NCI-H524 treated with DMSO at 0.1 percent for 48 hours (cell line): ENCODE results near the gene ASF1B.

ENCODE experiments used
- DNase-seq: peaks from one replicate; lab custom pipeline; 2025; lab: John Stamatoyannopoulos, UW

ASF1B gene

DNA sequence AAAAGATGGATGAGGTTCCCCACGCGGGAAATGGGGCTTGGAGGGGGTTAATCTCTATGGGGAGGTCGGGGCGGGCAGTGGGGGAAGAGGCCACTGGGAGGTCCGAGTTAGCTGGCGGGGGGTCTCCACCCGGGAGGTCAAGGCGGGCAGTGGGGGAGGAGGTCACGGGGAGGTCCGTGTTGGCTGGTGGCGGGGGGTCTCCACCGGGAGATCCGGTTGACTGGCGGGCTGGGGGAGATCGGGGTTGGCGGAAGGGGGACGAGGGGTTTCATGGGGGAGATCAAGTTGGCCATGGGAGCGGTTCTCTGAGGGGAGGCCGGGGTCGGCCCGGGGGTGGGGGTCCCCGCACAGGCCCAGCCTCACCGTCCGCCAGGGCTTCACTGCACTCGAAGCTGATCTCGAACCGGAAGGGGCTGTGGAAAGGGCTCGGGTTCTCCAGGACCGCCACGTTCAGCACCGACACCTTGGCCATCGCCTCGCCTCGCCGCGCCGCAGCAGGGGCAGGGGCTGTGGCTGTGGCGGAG lies 342 bp downstream of the ASF1B start:
- DNase-seq: no peak

DNA sequence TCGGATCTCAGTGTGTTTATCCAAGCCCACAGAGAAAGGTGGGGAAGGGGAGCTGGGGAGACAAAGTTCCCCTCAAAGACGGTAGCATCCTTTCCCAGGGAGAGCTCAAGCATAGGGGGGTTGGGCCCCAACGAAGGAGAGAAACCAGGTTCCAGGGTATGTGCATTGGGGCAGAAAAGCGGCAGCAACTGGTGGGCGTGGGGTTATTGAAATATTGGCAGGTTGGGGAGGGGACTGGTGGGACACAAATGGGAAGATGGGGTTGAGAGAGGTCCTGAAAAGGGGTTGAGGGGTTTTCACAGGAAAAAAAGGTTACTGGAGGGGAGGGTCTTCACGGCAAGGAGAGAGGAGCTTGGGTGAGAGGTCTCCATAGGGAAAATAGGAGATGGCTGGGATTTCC lies 1.0 kb downstream of the ASF1B start:
- no peak for DNase-seq

GRCh38 chr19:14127929-14128509 lies 8.4 kb downstream of the ASF1B start:
- DNase-seq: no peak

DNA sequence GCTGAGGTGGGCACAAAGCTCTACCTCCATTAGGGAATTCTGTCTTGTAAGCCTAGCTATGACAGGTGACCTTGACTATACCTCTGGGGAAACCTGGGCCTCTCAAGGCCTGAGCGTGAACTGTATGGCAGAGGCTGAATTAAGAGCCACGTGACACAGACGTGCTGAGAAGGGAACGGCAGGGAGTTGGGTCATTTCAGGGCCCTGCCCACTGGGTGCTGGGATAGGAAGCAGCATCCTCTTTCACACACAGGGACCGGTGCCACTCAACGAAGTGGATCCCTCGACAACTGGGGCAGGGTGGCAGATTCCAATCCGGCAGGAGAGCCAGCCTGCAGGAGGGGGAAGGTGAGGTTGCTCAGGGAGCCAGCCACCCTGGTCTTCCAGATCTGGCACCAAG lies 9.2 kb downstream of the ASF1B start:
- no peak for DNase-seq

DNA sequence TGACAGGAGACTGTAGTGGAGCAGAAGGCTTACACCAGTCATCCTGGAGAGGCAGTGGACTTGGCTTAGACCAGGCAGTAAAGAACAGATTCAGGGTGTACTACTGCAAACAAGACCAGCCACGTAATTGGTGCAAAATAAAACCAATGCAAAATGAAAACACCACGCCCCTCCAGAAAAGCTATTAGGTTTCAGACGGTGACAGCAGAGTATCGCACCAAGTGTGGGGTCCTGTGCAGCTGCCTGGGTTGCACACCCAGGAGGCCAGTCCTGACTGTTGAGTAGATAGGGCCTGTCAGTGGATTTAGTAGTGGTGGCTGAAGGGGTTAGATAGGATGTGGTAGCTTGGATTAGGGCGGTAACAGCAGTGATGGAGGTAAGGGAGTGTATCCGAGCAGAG lies 13.5 kb downstream of the ASF1B start:
- no peak for DNase-seq

DNA sequence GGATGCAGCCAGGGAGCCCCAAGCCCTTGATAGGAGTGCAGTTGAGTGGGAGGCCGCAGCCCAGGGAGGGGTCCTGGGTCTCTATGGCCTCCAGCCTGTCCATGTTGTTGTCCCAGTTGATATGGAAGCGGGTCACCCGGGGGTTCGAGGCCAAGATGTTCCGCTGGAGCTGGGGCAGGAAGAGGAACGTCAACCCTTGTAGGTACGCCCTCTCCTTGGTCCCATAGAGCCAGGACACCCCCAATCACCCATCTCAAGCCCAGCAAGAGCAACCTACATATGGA lies 15.9 kb downstream of the ASF1B start:
- DNase-seq: no peak

DNA sequence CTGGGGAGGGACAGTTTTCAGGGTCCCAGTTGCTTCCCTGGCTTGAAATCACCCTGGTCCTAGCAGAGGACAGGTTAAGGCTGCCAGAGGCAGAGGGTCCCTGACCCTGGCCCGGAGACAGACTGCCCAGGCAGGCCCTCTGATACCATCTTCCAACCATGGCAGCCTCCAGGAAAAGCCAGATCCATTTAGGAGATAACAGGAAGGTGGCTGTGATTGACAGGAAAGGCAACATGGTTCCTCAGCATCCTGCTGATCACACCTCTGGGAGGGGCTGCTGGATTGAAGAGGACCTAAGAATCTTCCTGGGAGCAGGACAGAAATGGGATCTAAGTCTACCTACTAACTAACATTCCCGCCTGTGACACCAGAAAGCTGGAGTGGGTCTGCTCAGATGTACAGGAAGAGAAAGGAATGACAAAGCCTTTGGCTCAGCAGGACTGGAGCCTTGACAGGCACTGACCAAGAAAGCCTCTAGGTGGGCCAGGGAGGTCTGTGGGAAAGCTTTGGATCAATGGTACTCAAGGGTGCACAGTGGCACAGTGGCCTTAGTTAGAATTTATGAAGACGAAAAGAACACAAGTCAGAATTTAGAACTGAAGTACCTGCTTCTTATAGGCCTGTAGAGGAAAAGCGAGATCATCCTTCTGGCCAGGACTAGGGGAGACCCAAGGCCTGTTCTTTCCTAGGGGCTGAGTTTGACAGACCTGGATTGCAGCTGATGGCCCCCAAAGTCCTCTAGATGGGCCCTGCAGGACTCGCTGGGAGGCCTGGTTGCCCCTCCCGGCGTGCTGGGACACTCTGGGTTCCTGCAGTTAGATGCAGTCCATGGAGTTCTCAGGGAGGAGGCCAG lies 16.5 kb downstream of the ASF1B start:
- no peak for DNase-seq

DNA sequence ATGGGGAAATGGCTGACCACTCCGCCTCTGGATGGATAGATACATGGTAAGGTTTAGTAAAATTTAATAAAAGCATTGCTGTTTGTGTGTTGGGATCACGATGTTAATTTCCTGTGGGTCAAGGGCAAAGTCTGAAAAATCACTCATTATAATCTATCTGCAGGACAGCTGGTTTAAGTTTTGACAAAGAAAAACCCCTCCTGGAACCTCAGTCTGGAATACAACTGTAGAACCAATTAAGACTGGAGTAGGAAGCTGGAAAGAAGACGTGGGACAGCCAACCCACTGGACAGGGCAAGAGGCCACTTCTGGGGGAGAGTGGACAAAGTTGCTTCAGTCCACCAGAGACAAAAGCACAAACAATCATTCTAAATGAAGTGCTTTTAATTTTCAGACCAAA lies 17.2 kb downstream of the ASF1B start:
- DNase-seq: no peak

DNA sequence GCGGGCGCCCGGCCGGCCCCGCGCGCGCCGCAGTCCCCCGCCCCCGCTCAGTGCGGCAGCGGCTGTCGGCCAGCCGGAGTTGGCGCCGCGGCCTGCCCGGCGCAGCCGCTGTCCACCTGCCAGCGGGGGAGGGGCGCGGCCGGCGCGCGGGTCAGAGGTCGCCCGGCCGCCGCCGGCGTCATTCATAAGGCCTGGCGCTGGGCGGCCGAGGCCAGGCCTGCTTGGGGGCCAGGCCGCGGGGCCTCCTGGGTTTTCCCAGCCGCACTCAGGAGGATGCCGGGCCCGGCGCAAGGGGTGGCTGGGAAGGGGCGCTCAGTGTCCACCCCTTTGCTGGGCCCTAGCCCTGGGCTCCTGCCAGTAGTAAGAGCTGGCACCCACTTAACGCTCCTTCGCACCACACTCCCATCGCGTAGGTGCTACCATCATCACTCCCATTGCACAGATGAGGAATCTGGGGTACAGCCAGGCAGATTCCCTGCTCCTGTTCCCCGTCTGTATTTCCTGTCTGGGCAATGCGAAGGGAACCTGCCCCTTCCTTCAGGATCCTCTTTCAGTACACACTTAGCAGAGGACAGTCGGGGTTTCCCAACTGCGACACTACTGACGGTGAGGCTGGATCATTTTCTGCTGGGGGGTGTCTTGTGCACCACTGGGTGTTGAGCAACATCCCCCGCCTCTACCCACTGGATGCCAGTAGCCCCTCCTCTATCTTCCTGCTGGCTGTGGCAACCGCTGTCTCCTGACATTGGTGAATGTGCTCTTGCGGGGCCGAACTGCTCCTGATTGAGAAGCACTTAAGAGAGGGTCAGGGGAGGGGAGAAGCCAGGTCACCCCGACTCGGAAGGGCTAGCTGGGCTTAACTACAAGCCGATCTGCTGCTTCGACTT lies 18.0 kb downstream of the ASF1B start:
- DNase-seq: no peak

- peak; percentile 94 for DNase-seq
Observed at GRCh38 chr19:14117668-14118164, 18.7 kb downstream of the ASF1B start, which contains the start of gene PRKACA. TSS of gene PRKACA (minus strand) at chr19:14117762. CDS start at chr19:14117547, 215 bp downstream.

DNA sequence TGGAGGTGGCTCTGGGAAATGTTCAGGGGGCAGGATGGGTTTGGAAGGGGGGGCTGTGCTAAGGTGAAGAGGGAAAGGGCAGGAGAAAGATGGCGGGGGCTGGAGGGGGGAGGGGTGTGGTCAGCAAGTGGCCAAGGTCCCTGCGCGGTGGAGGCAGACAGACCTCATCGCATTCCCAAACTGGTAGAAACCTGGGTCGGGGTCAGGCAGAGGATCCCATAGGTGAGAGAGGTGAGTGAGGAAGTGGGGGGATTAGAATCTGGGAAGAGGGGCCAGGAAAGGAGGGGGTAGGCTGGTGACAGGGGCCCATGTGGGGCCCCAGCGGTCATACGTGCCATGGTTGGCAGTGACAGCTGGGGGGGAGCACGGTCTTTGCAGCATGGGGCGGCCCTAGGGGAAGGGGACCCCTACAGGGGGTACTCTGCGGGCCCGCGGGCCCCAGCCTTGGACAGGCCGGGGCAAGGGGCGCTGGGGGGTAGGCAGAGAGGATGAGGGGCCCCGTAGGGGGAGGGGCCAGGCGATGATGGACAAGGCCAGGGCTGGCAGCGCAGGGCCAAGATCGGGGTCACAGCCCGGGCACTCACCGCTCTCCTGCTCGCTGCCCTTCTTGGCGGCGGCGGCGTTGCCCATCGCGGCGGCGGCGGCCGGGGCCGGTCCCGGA lies 19.3 kb downstream of the ASF1B start:
- DNase-seq: no peak

DNA sequence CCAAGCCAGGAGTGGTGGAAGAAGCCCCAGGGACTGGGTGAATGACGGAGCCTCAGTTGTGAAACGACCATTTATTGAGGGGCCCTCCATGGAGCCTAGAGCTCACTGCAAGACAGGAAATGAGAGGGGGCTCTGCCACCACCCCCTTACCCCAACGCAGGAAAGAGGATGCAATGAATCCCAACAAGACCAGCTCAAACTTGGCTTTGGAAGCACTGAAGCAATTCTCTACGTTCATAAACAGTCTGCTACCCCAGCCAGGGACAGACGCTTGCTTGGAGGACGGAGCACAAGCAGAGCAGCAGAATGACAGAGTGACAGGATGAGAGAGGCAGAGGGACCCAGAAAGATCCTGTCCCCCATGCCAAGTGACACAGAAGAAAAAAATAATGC lies 19.9 kb downstream of the ASF1B start:
- DNase-seq: no peak

GRCh38 chr19:14115756-14116155 lies 20.6 kb downstream of the ASF1B start:
- DNase-seq: no peak

DNA sequence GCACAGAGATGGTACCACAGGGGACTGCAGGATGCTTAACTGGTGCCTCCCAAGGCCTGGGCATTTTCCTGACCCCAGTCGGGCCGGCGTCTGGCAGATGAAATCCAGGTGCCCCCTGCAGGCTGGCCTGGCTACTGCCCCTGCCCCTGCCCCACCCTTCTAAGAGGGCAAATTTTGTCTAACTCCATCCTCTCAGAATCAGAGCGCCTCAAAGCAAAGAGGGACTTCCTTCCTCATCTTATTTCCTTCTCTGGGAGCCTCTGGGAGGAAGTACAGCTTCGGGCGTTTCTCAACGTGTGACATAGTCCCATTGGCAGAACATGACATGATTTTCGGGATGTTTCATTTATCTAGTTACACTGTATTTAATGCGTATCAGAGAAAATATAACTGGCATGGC lies 21.5 kb downstream of the ASF1B start:
- DNase-seq: no peak

GRCh38 chr19:14114439-14114838 lies 21.9 kb downstream of the ASF1B start:
- no peak for DNase-seq

- DNase-seq: no peak
Observed at GRCh38 chr19:14113762-14114414, 22.5 kb downstream of the ASF1B start.

DNA sequence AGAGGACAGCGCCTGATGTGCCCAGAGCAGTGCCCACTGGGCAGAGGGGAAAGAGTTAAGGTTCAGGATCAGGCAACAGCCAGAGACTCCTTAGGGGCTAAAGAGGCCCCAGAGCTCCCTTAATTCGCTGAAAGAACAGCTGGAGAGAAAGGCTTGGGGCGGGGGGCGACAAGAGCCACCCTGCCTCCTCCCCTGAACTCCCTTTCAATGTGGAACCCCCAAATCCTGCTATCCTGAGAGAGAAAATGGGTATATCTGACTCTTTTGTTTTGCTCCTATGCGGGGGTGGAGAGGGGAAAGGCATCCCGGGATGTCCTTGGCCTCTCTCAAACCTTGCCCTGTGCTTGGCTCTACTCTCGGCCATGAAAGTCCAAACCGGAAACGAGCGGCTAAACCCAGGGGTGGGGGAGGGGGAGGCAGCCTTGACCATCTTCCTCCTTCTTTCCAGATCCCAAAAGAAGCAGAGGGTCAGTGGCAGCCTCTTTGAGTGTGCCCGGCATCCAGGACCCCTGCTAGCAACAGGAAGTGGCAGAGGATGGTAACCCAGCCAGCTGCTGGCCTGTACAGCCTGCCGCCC lies 23.5 kb downstream of the ASF1B start:
- DNase-seq: no peak

DNA sequence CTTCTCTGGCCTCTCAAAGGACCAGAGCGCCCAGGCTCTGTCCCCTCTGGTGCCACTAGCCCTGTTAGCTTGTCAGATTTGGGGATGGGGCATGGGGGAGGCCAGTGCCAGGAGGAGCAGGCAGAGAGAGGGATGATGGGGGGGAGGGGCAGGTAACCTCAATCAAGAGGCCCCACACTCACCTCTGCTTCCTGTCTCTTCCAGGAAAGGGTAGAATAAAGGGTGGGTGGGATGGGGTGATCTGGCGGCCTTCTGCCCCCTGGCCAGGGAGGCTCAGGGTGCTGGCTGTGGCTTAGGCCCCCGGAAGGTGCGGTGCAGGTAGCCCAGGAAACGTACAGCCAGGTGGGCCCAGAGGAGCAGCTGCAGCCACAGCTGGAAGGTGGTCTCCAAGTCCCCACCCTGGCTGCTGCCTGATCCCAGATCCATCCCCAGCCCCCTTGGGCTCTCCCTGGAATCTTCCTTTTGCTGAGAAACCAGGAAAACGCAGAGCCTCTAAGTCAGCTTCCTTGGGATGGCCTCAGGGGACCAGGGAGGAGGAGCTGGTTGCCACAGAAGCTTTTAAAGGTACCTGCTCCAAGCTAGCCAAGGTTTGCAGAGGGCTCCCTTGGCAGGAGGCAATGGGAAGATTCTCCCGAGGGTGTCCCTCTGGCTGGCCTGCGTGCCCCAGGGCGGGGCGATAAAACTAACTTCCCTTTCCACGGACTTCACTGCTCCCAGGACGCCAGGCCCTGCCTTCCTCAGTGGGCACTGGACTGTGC lies 24.2 kb downstream of the ASF1B start:
- no peak for DNase-seq

DNA sequence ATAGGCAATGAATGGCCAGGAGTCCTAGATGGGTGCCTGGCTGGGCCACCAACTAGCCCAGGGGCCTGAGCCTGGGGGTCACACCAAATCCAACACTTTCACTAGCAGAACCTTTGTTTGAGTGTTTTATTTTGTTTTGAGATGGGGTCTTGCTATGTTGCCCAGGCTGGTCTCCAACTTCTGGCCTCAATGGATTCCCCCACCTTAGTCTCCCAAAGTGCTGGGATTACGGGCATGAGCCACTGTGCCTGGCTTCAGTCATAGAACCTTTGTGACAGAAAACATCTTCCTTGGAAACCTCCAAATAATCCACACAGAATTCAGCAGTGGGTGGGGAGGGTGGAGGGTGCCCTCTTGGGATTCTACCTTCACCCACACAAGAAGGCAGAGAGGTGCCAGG lies 24.9 kb downstream of the ASF1B start:
- DNase-seq: no peak

- no peak for DNase-seq
Observed at GRCh38 chr19:14110650-14111049, 25.7 kb downstream of the ASF1B start.
